ENCODE results near the gene SNCAIP. TPM values are rescaled to one million over a fixed set of nuclear protein-coding genes. Genes with fewer than 3 reads are reported as not detected.

SNCAIP gene
- total RNA-seq, result 1 to 10 TPM; 2.4 to 6.5 (median 4.0) TPM

DNA sequence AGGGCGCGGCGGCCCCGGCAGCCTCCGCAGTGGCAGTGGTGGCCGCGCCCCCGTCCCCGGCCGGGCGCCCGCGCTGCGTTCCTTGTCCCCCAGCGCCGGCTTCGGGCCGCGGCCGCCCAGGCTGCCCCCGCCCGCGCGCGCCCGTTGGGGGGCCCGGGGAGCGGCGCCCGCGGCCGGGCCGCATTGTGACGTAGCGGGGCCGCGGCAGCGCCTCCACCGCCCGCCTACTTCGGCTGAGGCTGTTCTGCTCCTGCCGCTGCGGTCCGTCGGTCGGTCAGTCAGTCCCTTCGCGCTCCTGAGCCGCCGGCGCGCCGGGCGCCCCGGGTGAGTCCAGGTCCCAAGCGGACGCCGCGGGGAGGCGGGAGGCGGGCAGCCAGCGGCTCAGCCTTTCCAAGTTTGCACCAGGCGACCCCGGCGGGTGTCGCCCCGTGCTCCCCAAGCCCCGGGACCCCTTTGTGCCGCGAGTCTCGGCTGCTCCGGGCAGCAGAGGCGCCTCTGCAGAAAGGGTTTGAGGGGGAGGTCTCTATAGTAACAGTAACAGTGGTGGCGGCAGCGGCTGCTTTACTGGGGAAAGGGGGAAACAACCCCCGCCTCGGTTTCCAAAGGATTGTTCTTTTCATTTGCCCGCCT lies at the start of gene SNCAIP:
Gene SNCAIP (plus strand): TSS at position 277 of the 630 bp plus-strand sequence. CDS start 78,898 bp downstream, outside the sequence.
- peak within 1 kb of the TSS; percentile 76 for H3K4me3 ChIP-seq
- 0% methylated on average over 2 of the region's 78 CpGs for WGBS
- H3K27ac ChIP-seq, result peak within 1 kb of the TSS; percentile 66
- no peaks in the 10 kb centered on the region for H3K9me3 ChIP-seq
- no peak for TF ChIP-seq EP300 (IDR thresholded peaks at IDR 0.05)
- TF ChIP-seq POLR2AphosphoS5 (IDR thresholded peaks at IDR 0.05), result no peak
- TF ChIP-seq POLR2A (IDR thresholded peaks at IDR 0.05), result no peak
- DNase-seq (ENCODE audit: low spot score in 2 of 2), result peak in 1 of 2 donors; percentile 67
- H3K36me3 ChIP-seq, result no peaks in the 10 kb centered on the region
- peaks cover 13% of the 10 kb centered on the region for H3K4me1 ChIP-seq
- no peaks in the 10 kb centered on the region for H3K27me3 ChIP-seq

DNA sequence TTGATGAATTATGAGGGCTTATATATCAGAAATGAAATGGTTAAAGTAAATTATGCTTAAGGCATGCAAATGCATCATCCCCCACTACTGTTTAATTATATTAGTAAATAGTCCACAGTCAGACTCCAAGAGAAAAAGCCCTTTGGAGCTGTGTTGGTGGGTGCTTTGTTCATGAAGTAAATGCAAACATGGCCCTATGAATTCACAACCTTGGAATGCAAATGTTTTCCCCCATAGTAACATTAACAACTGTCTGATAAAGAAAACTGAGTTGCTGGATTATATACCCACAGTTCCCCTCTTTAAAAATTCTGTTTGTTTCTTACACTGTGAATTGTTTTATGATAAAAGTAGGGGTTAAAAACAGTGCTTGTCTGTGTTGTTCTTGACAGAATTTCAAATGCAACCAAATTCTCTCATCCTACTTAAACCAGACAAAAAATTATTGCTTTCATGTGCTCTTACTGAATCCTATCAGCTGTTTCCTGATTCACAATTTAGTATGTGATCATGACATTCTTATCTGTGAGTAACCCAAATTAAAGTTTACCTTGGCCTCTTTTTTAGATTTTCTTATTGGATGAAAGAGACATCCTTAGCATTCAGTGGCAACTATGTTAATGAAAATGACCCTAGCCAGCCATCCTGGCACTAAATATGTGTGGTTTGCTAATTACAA lies 48.5 kb upstream of the SNCAIP start:
- Histone ChIP-seq H3K27ac (no peak overlapping the region), H3K9me3 (no peaks in the 10 kb centered on the region), H3K4me1 (no peaks in the 10 kb centered on the region), H3K4me3 (no peak overlapping the region), H3K36me3 (no peaks in the 10 kb centered on the region), H3K27me3 (no peaks in the 10 kb centered on the region)
- DNase-seq (ENCODE audit: low spot score in 2 of 2), result no peak
- TF ChIP-seq, protein P1, sequence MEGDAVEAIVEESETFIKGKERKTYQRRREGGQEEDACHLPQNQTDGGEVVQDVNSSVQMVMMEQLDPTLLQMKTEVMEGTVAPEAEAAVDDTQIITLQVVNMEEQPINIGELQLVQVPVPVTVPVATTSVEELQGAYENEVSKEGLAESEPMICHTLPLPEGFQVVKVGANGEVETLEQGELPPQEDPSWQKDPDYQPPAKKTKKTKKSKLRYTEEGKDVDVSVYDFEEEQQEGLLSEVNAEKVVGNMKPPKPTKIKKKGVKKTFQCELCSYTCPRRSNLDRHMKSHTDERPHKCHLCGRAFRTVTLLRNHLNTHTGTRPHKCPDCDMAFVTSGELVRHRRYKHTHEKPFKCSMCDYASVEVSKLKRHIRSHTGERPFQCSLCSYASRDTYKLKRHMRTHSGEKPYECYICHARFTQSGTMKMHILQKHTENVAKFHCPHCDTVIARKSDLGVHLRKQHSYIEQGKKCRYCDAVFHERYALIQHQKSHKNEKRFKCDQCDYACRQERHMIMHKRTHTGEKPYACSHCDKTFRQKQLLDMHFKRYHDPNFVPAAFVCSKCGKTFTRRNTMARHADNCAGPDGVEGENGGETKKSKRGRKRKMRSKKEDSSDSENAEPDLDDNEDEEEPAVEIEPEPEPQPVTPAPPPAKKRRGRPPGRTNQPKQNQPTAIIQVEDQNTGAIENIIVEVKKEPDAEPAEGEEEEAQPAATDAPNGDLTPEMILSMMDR (IDR thresholded peaks at IDR 0.05), result no peak
- TF ChIP-seq POLR2AphosphoS5 (IDR thresholded peaks at IDR 0.05), result no peak
- no peak for TF ChIP-seq POLR2A (IDR thresholded peaks at IDR 0.05)
- no peak for TF ChIP-seq EP300 (IDR thresholded peaks at IDR 0.05)

DNA sequence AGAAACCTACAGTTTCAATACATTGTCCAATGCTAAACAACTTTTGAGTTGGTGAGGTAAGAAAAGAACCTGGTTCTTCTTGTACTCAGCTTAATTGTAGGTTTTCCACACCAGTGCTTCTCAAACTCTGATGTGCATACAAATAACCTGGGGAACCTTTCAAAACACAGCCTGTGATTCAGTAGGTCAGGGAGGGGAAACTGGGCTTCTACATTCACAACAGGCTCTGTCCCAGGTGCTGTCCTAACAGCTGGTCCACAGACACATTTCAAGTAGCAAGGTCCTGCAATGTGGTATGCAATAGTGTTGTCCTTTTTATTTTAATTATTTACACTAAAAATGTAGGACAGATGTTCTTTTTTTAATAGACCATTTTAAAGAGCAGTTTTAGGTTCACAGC lies 47.4 kb upstream of the SNCAIP start:
- H3K36me3 ChIP-seq, result no peaks in the 10 kb centered on the region
- TF ChIP-seq EP300 (IDR thresholded peaks at IDR 0.05) (no peak), POLR2AphosphoS5 (IDR thresholded peaks at IDR 0.05) (no peak), POLR2A (IDR thresholded peaks at IDR 0.05) (no peak)
- TF ChIP-seq, protein P1 (IDR thresholded peaks at IDR 0.05), result no peak

DNA sequence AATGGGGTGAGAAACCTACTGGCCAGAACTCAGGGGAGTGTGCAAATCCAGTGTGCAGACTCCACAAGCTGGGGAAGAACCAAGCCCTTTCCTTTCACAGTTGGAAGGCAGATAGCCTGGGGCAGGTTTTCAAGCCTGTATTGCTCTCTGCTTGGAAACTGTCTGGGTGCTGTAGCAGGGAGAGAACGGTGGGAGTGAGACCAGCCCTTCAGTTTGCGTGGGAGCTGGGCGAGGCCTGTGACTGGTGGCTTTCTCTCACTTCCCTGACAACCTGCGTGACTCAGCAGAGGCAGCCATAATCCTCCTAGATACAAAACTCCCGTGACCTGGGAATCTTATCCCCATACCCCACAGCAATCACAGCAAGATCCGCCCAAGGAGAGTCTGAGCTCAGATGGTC lies 44.9 kb upstream of the SNCAIP start:
- WGBS, result 88% methylated on average over 6 of the region's 6 CpGs
- Histone ChIP-seq H3K27ac (no peak overlapping the region), H3K9me3 (no peaks in the 10 kb centered on the region), H3K36me3 (no peaks in the 10 kb centered on the region), H3K4me1 (no peaks in the 10 kb centered on the region), H3K27me3 (no peaks in the 10 kb centered on the region), H3K4me3 (no peak overlapping the region)
- no peak for TF ChIP-seq POLR2A (IDR thresholded peaks at IDR 0.05)
- TF ChIP-seq POLR2AphosphoS5 (IDR thresholded peaks at IDR 0.05), result no peak
- TF ChIP-seq EP300 (IDR thresholded peaks at IDR 0.05), result no peak
- TF ChIP-seq, protein P1 (IDR thresholded peaks at IDR 0.05), result no peak
- DNase-seq (ENCODE audit: low spot score in 2 of 2), result no peak

More for the DNA sequence above, 47.4 kb upstream of the SNCAIP start:
- Histone ChIP-seq H3K9me3 (no peaks in the 10 kb centered on the region), H3K27ac (no peak overlapping the region), H3K4me3 (no peak overlapping the region), H3K27me3 (no peaks in the 10 kb centered on the region), H3K4me1 (no peaks in the 10 kb centered on the region)
- DNase-seq (ENCODE audit: low spot score in 2 of 2), result no peak

DNA sequence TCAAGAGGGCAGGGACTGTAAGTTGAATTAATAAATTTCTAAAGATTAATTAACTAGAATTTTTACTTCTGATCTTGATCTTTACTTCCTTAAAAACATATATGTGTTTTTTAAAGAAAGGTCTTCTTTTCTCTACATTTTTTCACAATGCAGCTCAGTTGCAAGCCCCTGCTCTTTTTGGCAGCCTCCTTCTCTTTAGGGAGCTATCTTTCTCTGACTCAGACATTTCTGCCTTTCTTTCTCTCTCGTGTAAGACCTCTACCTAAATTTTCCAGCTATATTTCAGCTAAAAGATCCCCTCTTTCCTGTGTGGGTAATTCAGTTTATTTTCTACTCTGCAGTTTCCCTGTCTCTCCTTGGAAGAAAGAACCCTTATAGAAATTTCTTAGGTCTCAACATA lies 38.3 kb upstream of the SNCAIP start:
- 33% methylated on average over 1 of the region's 1 CpG for WGBS
- no peak overlapping the region for H3K27ac ChIP-seq

More for the DNA sequence above, 38.3 kb upstream of the SNCAIP start:
- no peaks in the 10 kb centered on the region for H3K27me3 ChIP-seq
- no peaks in the 10 kb centered on the region for H3K9me3 ChIP-seq
- no peaks in the 10 kb centered on the region for H3K4me1 ChIP-seq
- DNase-seq (ENCODE audit: low spot score in 2 of 2), result no peak
- no peak overlapping the region for H3K4me3 ChIP-seq
- H3K36me3 ChIP-seq, result no peaks in the 10 kb centered on the region
- TF ChIP-seq POLR2AphosphoS5 (IDR thresholded peaks at IDR 0.05), result no peak
- no peak for TF ChIP-seq EP300 (IDR thresholded peaks at IDR 0.05)
- TF ChIP-seq POLR2A (IDR thresholded peaks at IDR 0.05), result no peak
- TF ChIP-seq, protein P1 (IDR thresholded peaks at IDR 0.05), result no peak

Measured in suprapubic skin (tissue), 4 donors.